GM19395 (cell line): Measurements from ENCODE around the gene MUS81.

Experiments
- ATAC-seq: cut with Tn5 transposase; IDR thresholded peaks from one replicate; pipeline ENCODE4 v1.9.1; 2021; ENCODE audit warnings: mild to moderate bottlenecking, moderate library complexity; ENCODE audit not compliant: unreplicated experiment

The MUS81 gene

DNA sequence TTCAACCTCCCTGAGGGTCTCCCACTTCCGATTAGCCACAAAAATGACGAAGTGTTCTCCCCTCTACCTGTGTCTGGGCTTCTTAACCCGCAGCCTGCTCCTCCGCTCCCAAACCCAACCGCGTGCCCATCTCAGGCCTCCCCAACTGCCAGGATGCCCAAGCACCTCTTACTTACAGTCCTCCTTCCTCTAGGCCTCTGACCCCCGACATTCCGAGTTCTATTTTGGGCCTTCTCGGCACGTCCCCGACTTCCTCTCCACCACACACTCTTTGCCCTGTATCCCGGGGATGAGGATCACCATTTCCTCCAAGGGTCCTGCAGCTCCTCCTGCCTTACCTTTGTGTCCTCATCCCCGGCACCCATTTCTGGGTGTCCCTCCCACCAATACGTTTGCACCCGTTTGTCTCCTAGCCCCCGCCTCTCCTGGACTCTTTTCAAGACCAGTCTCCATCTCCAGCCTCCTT is 388 bp upstream of the MUS81 start:
- no peak for ATAC-seq

DNA sequence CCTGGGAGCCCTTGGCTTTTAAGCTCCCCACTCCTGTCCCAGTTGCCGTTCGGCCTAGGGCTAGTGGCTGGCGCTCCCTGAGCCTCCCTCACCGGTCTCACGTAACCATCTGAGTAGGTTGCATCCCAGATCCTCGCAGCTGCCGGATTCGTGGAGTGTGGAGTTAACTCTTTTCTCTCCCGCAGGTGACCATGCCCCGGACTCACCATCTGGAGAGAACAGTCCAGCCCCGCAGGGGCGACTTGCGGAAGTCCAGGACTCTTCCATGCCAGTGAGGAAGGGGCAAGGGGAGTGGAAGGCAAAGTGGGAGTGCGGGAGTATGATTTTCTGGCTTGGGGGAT is 902 bp downstream of the MUS81 start:
- no peak for ATAC-seq

DNA sequence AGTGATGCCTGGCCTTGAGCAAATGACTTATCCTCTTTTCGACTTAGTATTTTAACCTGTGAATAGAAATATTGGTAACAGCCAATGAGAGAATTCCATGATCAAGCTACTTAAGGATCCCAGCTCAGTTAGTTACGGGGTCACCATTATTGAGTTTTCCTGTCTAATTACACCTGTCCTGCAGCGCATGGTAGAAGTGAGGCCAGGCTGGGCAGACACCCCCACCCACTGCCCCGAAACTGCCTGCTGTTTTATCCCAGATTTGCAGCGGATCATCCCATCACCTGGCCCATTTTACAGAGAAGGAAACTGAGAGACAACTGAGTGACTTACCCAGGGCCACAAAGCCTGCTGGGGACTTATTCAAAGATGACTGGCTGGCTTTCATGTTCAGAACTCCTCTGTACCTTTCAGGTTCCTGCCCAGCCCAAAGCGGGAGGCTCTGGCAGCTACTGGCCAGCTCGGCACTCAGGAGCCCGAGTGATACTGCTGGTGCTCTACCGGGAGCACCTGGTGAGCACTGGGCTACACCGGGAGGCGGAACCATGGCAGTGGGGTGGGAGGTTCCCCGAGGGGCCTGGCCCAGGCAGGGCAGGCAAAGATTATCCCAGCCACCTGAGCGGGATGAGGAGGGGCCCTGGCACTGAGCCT is 1.4 kb downstream of the MUS81 start:
- no peak for ATAC-seq

DNA sequence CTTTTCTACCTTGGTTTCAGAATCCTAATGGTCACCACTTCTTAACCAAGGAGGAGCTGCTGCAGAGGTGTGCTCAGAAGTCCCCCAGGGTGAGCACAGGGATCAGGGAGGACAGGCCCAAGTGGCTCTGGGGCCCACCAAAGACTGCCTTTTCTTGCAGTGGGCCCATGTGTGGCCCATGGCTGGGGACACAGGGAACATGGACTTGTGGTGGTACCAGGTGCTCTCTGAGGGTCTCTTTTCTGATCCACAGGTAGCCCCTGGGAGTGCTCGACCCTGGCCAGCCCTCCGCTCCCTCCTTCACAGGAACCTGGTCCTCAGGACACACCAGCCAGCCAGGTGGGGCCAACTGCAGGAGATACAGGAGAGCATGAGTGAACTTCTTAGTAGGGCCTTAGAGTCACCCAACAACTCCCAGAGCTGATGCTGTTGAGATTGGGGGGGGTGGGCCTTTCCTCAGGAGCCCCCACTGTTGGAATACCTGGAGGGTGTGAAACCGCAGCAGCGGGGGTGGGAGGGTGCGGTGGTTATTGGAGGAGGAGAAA is 2.0 kb downstream of the MUS81 start:
- ATAC-seq: no peak

DNA sequence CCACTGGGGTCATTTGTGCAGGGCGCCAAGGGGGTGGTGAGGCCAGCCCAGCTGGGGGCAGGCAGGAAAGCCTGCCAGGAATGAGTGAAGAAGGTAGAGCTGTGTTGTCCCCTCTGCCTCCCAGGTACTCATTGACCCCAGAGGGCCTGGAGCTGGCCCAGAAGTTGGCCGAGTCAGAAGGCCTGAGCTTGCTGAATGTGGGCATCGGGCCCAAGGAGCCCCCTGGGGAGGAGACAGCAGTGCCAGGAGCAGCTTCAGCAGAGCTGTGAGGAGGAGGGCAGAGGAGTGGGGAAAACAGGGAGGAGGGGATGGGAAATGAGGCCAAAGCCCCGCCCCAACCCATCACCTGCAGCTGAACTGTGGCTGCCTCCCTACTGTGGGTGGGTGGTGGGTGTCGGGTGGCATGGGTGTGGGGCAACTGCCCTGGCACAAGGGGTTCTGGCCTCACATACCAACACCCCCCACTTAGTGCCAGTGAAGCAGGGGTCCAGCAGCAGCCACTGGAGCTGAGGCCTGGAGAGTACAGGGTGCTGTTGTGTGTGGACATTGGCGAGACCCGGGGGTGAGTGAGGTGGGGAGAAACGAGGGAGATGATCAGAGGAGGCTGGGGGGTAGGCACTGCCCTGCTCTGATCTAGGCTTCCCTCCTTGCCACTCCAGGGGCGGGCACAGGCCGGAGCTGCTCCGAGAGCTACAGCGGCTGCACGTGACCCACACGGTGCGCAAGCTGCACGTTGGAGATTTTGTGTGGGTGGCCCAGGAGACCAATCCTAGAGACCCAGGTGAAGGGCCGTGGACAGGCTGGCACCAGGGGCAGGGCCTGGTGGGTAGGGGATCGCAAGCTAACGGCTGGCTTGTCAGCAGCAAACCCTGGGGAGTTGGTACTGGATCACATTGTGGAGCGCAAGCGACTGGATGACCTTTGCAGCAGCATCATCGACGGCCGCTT is 3.0 kb downstream of the MUS81 start:
- ATAC-seq: no peak

DNA sequence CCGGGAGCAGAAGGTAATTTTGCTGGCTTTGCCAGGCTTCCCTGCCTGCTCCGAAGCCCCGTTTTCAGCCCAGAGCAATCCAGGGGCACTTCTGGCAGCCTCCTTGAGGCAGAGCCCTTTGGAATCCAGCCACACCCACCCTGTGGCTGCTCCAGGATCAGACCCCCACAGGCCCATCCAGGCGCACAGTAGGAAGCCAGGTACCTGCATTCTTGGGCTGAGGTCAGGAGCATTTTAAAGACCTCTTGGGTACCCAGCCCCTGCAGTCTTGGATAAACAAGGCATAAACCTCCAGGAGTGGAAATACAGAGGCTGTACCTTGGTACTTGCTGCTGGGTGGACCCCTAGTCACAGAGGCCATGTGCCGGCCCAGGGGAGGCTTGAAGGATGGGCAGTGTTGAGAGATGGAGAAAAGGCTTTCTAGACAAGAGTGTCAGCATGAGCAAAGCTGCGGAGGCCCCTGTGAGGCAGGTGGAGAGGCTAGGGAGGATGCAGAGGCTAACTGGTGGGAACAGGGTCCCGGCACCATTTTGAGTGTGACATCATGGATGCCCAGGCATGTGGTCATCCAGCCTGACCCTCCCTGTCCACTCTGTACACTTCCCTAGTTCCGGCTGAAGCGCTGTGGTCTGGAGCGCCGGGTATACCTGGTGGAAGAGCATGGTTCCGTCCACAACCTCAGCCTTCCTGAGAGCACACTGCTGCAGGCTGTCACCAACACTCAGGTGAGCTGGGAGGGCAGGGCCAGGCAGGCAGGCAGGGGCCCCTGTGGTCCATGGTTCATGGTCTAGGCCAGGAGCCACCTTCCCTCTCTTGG is 3.9 kb downstream of the MUS81 start:
- no peak for ATAC-seq

DNA sequence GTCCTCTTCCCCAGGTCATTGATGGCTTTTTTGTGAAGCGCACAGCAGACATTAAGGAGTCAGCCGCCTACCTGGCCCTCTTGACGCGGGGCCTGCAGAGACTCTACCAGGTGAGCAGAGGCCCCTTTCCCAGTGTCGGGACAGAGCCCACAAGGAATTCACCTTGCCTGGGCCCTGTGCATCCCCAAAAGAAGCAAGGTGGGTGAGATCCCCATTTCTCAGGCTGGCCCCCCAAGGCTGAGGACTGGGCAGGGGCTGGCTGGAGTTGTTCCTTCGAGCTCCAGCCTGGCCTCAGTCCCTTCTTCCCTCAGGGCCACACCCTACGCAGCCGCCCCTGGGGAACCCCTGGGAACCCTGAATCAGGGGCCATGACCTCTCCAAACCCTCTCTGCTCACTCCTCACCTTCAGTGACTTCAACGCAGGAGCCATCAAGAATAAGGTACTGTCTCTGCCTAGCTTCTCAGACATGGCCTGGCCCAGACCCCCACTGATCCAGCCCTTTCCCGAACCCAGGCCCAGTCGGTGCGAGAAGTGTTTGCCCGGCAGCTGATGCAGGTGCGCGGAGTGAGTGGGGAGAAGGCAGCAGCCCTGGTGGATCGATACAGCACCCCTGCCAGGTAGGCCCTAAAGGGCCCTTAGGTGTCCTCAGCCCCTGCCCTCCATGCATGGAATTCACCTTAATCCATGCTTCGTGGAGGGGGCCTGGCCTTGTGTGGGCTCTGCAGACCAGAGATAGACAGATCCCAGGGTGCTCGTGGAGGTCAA is 4.7 kb downstream of the MUS81 start:
- no peak for ATAC-seq

DNA sequence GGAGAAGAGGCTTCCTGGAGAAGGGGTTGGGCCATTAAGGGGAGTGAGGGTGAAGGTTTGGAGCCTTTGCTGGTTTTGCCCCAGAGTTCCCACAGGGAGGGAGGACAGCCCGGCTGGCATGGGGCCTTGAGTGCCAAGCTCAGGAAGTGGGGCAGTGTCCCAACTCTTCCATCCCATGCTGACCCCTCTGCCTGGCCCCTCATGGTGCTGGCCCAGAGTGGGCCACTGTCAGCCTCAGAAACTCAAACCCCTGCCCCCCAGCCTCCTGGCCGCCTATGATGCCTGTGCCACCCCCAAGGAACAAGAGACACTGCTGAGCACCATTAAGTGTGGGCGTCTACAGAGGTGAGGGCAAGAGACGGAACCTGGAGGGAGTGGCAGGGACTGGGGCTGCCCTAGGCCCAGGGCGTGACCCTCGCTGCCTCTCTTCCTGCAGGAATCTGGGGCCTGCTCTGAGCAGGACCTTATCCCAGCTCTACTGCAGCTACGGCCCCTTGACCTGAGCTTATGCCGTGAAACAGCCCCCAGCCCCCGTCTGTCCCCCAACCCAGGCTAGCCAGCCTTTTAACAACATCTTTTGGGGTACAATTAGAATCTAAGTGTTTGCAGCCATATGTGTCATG is 5.4 kb downstream of the MUS81 start:
- no peak for ATAC-seq

DNA sequence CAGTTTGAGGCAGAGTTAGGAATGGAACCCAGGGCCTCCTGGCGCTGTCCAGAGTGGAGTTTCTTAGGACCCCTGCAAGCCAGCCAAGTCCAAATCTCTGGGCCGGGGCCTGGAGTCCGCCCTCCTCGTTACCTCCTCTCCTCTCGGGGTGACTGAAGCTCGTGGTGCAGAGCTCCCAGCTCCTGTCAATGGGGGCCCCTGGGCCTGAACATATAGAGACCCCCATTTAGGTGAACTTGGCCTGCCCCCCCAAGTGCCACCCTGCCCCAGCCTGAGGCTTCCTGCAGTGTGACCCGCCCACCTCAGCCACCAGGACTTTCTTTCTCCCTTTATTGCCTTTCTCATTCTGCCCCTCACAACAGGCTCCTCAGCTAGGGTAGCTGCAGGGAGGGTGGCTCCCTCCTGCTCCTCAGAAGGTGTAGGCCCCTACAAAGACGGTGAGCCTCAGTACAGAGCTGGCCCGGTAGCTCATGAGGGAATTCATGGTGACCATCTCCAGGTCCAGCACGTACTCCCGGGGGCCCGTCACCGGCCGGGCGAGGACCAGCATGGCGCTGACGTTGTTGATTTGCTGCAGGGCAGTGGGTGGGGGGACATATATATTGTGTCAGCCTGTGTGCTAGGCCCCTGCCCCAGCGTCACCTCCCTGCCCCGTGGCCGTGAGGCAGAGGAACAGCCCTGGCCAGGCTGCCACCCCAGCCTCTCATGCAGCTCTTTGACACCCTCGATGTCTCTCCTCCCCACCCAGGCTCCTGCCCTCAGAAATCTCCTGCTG is 6.5 kb downstream of the MUS81 start:
- no peak for ATAC-seq

DNA sequence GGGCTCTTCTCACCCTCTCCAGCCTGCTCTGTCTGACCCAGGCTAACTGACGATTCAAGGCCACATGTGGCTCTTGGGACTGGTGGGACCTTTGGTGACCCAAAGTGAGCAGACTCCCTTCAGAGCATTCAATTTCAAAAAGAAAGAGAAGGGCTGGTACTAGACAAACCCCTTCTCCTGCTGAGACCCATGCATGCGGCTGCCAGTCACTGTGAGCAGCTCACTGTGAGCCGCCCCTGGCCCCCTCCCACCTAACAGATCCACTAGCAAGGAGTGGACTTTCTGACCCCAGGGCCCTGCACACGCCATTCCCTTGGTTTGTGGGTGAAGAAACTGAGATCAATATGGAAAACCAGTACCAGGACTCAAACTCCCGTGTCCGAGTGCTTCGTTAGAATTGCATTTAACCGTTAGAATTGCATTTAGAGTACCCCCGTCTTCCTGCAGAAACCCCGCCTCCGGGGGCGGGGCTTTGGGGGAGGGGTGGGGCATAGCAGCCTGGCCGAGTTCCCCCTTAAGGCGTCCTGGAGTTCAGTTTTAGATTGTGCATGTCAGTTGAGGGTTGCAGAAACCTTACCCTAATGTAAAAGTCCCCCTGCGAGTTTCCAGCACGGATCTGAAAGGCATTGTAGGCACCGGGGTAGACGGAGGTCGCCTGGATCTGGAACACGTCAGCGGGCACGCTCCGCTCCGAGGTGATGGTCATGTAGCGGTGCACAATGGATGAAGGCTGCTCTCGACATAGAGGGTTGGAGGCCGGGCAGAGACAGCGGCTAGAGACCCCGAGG is 7.2 kb downstream of the MUS81 start:
- no peak for ATAC-seq

DNA sequence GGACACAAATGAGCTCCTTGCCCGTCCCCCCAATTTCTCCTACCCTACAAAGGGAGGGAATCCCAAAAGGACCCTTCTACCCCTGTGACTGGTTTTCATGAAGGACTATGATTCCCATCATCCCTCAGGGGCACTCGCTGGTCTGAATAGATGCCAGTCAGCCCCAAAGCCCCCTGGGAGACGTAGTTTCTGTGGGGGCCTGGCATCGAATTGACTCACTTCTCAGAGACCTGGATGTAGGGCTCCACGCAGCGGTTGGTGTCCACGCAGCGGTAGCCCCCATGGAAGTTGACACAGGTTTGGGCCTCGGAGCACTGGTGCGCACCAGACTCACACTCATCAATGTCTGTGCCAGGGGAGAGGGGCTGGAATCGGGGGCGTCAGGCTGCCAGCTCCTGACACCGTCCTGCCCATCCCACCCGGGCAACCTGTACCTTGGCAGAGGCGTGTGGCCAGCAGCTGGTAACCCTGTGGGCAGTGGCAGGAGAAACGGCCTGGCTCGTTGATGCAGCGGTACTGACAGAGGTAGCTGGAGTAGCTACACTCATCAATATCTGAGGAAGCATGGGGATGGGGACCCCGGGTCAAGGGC is 7.9 kb downstream of the MUS81 start:
- no peak for ATAC-seq

DNA sequence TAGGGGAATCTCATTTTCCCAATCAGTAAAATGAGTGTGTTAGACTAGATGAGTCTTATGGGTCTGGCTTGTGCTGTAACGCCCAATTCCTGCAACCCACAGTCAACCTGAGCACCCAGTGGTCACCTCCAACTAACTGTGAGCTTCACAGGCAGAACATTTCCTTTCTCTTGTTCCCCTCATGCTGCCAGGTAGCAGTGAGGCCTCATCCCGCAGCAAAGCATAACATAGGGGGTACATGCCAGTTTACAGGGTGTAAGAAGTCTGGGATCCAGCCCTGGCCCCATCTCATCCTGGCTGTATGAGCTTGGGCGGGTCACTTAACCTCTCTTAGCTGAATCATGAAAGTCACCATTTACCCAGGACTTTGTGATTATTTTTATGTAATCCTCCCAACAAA is 8.7 kb downstream of the MUS81 start:
- no peak for ATAC-seq

DNA sequence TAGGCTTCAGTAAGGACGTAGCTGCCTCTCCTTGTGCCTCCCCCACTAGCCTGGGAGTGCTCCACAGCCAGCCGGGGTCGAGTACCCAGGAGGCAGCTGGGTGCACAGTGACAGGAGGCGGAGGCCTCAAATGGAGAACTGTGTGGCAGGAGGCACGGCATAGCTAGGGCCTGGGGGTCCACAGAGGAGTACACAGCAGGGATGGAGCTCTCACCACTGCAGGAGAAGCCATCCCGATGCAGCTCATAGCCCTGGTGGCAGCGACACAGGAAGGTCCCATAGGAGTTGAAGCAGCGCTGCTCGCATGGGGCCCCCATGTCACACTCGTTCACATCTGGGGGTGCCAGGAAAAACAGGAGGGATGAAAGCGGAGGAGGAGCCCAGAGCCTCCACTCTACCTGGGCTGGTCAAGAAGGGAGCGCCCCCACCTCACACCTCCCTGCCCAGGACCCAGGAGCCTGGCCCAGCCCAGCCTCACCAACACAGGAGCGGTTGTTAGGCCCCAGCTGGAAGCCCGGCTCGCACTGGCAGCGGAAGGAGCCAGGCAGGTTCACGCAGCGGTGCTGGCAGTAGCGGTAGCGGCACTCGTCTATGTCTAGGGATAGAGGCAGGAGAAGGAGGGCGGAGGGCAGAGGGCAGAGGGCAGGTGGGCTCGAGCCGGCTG is 9.5 kb downstream of the MUS81 start:
- ATAC-seq: no peak

DNA sequence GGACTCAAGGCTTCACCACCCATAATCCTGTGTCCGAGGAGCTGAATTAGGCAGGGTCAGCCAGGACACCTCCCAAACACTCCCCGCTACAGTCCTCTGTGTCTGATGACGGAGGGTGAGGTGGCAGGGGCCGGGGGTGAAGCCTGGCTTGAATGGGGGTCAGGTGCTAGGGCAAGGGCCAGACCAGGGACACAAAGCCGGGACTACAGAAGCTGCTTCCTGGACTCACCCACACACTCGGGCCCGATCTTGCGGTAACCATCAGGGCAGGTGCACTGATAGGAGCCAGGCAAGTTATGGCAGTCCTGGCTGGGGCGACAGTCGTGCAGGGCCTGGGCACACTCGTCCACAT is 10.1 kb downstream of the MUS81 start:
- ATAC-seq: no peak

DNA sequence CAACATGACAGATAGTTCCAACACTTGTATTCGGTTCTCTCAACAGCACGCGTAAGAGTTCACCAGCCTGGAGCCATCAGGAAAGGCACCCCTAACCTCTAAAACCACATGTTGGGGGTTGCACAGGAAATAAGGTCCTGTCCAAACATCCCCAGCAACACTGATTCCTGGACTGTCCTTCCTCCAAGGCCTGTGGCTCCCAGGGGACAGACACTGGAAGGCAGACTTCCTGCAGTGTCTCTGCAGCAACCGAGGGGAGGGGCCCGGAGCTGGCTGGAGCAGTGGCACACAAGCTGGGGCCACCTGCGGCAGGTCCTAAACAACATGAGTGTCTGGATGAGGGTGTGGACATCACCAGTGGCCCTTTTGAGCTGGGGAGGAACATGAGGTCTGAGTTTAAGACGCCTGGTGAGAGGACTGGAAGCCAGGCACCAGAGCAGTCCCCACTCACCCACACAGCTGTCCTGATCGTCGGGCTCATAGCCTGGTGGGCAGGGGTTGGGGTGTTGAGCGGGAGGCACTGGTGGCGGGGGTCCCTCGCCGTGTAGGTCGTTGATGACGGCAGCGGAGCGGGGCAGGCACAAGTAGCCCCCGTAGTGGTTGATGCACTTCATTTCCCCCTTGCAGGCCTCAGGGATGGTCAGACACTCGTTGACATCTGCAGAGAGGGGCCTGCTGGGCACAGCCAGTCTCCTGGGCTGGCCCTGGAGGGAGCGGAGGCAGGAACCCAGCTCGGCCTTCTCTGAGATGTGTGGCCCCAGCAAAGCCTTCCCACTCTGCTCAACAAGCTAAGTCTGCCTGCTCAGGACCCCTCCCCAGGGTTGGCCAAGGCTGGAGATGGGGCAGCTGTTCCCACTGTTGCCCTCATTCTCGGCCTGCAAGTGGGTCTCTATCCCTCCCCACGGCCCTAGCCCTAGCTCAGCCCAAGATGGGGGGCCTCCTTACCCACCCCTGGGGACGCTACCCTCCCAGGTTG is 10.8 kb downstream of the MUS81 start:
- no peak for ATAC-seq

DNA sequence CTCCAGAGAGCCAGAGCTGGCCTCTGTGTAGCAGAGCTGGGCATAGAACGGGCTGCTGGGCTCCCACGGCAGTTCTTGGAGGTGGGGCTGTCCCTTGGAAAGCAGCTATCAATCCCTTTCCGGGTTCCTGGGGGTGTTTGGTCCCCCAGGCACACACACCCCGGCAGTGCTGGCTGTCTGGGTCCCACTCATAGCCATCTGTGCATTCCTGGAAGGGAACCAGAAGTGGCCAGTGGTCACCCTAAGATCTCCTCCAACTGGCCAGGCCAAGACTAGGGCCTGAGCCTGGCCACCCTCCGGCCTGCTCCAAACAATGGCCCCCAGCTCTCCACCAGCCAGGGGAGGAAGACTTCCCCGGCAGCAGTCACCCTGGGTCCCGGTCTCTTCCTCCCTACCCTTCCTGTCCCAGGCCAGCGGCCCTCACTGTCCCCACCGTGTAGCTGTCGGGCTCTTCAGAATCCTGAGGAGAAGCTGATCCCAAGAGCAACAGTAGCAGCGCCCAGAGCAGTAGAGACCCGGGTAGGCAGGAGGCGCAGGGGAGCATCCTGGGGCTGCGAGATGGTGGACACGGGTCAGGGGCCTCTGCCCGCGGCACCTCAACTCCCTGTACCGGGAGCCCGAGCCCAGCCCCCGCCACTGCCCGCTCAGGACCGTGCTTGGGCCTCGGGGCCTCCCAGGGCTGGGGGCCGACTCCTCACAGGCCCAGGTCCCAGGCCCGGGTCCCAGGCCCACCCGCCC is 11.7 kb downstream of the MUS81 start:
- ATAC-seq: no peak
